22Rv1 (cell line): ENCODE data around the gene LGALS12.
"Not testable (repeated sequence)": the region's sequence is repeated elsewhere in the genome, so short reads cannot be mapped to it uniquely, and the experiment has no call there.

Experiments
- H3K27ac ChIP-seq: fragments of 450-650 bp; 2 replicates; pipeline ENCODE4 v1.5.1; 2017
- ZFX ChIP-seq: fragments of 450-650 bp; IDR thresholded peaks from 2 replicates; pipeline ENCODE4 v1.6.1; 2017; ENCODE audit warnings: antibody characterized with exemption, borderline replicate concordance
- TF ChIP-seq, protein P1 (sequence below): fragments of 450-650 bp; IDR thresholded peaks from 2 replicates; pipeline ENCODE4 v1.5.1; 2017; ENCODE audit warnings: mild to moderate bottlenecking

Gene LGALS12

DNA sequence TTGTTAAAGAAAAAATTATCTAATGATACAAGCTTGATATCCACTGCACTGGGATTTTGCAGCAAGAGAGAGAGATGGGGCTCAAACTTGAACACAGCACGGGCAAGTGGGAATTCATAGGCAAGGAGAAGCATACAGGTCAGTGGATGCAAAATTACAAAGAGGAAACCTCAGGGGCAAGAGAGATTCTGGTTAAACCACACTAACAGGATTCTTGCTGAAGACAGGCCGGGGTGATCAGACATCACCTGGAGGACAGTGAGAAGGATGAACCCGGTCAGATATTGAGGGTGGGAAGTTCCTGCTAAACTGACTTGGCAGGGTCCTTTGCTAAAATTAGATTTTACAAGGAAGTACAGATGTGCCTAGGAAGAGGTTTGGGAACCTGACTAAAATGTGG is 28.2 kb downstream of the LGALS12 start:
- no peak overlapping the region for H3K27ac ChIP-seq
- TF ChIP-seq, protein P1, sequence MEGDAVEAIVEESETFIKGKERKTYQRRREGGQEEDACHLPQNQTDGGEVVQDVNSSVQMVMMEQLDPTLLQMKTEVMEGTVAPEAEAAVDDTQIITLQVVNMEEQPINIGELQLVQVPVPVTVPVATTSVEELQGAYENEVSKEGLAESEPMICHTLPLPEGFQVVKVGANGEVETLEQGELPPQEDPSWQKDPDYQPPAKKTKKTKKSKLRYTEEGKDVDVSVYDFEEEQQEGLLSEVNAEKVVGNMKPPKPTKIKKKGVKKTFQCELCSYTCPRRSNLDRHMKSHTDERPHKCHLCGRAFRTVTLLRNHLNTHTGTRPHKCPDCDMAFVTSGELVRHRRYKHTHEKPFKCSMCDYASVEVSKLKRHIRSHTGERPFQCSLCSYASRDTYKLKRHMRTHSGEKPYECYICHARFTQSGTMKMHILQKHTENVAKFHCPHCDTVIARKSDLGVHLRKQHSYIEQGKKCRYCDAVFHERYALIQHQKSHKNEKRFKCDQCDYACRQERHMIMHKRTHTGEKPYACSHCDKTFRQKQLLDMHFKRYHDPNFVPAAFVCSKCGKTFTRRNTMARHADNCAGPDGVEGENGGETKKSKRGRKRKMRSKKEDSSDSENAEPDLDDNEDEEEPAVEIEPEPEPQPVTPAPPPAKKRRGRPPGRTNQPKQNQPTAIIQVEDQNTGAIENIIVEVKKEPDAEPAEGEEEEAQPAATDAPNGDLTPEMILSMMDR = no peak
- no peak for TF ChIP-seq ZFX

DNA sequence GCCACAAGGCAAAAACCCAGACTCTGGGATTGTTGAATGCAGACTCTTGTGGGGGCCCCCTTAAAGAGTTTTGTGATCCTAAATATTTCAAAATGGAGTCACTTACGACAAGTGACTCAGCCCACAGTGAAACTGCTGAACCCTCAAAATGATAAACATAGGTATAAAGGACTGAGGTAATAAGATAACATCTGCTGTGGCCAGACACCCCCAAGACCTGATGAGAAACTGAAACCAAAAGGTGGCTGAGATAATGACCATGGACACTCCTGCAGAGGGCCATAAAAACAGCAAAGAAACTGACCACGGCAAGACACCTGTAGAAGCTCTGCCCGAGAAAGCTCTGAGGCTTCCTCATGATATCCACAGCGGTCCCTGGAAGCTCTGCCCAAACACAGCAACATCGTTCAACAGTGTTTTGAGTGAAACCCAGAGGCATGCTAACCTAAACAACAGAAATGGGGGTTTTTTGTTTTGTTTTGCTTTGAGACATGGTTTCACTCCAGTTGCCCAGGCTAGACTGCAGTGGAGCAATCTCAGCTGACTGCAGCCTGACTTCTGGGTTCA is 29.1 kb downstream of the LGALS12 start:
- no peak for TF ChIP-seq ZFX
- TF ChIP-seq, protein P1 = no peak
- no peak overlapping the region for H3K27ac ChIP-seq

DNA sequence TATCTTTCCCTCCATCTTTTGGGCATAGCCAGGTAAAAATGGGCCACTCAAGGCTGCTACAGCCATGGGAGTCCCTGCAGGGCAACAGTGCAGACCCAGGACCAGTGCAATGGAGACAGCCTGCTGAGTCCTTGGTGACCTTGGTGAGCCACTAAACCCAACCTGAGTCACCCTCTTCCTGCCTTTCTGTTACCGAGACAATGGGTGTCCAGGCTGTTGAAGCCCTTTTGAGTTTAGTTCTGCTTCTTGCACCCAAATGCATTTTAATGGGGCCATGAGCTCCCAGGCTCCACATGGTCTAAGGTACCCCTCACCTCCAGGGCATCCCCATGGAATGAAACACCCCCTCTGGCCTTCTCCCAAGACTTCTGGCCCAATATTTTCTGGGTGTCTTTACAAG is 29.9 kb downstream of the LGALS12 start:
- H3K27ac ChIP-seq = no peak overlapping the region

DNA sequence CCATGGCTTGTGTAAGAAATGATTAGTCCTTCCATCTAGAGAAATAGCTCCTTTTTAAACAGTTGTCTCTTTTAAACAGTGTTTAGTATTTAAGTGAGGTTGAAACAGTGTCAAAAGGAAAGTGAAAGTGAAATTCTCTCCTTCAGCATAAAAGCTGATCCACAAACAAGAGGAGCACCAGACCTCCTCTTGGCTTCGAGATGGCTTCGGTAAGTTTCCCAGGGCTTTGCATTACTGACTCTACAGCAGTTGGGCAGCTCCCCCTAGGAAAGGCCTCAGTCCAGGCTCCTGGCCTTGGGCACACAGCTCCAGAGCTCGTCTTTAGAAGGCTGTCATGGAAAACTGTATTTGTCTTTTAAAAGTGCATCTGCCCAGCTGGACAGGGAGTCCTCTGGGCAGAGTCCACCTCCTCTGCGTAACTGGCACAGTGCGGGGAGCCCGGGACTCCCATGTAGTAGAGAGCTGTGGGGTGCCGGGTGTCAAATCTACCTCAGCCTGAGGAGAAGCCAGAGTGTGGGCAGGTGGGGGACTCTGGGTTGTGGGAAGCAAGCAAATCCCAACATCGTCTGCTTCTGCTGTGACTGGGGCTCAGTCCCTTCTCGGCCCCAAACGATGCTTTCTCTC is 30.9 kb downstream of the LGALS12 start, which contains the start of gene PLAAT4:
Gene PLAAT4 (plus strand): TSS at position 140 of the 624 bp plus-strand sequence. CDS start 61 bp downstream, at position 201.
- no peak within 1 kb of the TSS for H3K27ac ChIP-seq
- TF ChIP-seq, protein P1 = no peak
- TF ChIP-seq ZFX = no peak

More for the DNA sequence above, 29.9 kb downstream of the LGALS12 start:
- no peak for TF ChIP-seq ZFX
- TF ChIP-seq, protein P1 = no peak

DNA sequence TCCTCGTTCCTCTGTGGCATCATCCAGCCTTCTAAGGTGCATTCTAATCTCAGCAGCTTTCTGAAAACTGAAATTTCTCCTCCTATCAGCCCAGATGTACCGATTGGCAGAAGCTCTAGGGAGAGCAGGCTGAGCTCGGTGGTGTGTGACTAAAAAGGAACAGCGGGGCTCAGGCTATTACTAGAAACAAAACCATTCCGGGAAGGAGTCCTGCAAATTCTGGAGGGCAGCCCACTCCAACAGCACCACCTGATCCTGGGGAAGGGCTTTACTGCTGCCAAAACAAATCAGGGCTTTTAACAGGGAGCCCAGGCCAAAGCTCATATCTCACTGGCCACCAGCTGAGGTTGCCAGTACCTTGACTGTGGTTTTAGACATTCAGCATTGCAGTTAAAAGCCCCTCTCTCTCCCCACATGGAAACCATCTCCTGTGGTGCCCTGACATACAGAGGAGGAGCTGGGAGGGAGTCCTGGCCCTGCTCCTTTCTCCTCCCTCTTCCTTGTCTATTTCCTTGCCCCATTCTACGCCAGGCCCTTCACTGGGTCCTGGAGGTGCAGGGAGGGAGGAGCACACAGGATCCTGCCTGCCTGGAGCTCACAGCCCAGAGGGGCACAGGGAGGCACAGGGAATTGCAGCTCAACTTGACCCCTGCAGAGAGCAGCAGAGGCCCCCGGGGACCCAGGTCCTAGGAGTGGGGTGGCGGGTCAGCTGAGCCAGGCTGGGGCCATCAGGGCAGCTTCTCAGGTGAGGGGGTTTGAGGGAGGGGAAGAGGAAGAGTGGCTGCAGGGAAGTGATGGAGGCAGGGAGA is 31.6 kb downstream of the LGALS12 start:
- no peak overlapping the region for H3K27ac ChIP-seq
- TF ChIP-seq, protein P1 = no peak
- TF ChIP-seq ZFX = no peak

DNA sequence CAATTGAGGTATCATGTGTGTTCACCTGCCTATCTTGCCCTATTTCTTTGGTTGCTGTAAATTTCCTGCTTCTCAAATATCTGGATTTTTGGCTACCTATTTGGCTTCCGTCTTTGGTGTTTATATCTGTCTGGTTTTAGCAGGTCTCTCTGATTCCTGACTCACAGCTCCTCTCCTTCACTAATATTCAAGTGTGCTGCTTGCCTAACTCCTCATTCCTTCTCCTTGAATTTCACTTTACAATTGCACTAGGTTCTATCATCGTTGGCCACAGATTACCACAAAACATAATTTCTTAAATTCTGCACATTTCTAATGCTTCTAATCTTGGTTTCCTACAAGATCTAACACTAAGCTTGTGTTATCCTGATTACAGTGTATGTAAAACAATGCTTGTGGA is 36.6 kb downstream of the LGALS12 start:
- H3K27ac ChIP-seq = not testable (repeated sequence)

DNA sequence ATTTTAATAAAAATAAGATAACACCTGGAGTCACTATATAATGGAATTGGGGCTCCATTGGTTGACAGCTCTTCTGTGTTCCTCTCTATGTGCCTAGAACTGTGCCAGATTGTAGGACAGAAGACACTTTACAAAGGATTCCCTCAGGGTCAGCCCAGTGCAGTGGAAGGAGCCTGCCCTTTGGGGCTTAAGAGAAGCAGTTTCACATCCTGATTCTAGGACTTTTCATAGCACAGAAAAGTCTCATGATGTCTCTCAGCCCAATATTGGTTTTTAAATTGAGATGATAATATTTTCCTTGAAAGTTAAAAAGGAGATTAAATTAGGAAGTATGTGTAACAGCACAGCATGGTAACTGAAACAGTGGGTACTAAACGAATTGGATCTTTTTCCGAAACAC is 37.8 kb downstream of the LGALS12 start:
- H3K27ac ChIP-seq = no peak overlapping the region
- TF ChIP-seq ZFX = no peak
- TF ChIP-seq, protein P1 = no peak
